Thyroid gland (tissue), 4 donors: ENCODE data around the gene SND1.

Source experiments
- CTCF ChIP-seq, 6 experiments: fragments of 200-600 bp in 3 of 6; fragments of 450-650 bp in 3 of 6; sonication (generic) in 3 of 6; IDR thresholded peaks; one replicate each; pipeline ENCODE4 v1.5.1; 2016 to 2019; ENCODE audit warnings: antibody characterized with exemption in 6 of 6, mild to moderate bottlenecking in 2 of 6, inconsistent platforms in 1 of 6, moderate library complexity in 1 of 6
- POLR2A ChIP-seq, 2 donors: fragments of 450-650 bp; IDR thresholded peaks; one replicate each; pipeline ENCODE4 v1.6.1; 2017; ENCODE audit warnings: antibody characterized with exemption in 2 of 2, mild to moderate bottlenecking in 2 of 2, moderate library complexity in 1 of 2

DNA sequence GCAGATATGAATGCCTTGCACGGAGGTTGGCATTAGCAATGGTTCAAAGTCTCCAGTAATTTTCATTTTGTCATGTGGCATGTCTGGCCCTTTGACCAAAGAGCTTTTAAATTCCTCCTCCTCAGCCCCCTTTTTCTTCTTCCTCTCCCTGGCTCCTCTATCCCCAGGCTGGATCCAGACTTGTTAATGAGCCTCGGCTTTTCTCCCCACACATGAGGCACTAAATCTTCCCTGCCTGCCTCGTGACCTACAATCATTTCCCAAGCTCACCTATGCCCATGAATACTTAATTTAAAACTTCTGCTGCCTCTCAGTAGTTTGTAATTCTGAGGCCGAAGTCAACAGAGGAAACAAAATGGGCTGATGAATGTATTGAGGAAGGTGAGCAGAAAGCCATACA is 402.5 kb downstream of the SND1 start:
- TF ChIP-seq CTCF (IDR thresholded peaks at IDR 0.05) (no peak), POLR2A (IDR thresholded peaks at IDR 0.05) (no peak)
